Thyroid gland (tissue), 4 donors: ENCODE results near the gene SLC25A26. TPM values are rescaled to one million over a fixed set of nuclear protein-coding genes. Genes with fewer than 3 reads are reported as not detected.
"Not testable (repeated sequence)": the region's sequence is repeated elsewhere in the genome, so short reads cannot be mapped to it uniquely, and the experiment has no call there.

Experiments
- DNase-seq, 2 donors: peaks; one replicate each; pipeline ENCODE4 v3.0.0-alpha.2; 2019
- H3K27ac ChIP-seq, 3 donors: fragments of 200-600 bp; sonication (generic); 1 replicate in 2 of 3; 2 replicates in 1 of 3; pipeline ENCODE4 v1.5.1; 2016 to 2019; ENCODE audit warnings: mild to moderate bottlenecking in 1 of 3, moderate library complexity in 1 of 3
- H3K27me3 ChIP-seq: fragments of 200-600 bp; sonication (generic); one replicate; pipeline ENCODE4 v1.5.1; 2019
- H3K36me3 ChIP-seq, 2 donors: fragments of 200-600 bp; sonication (generic); one replicate each; pipeline ENCODE4 v1.5.1; 2016 to 2019
- H3K4me1 ChIP-seq, 2 donors: fragments of 200-600 bp; sonication (generic); one replicate each; pipeline ENCODE4 v1.5.1; 2017 to 2019
- H3K4me3 ChIP-seq, 3 donors: fragments of 200-600 bp; sonication (generic); replicated peaks in 1 of 3; 1 replicate in 2 of 3; 2 replicates in 1 of 3; pipeline ENCODE4 v1.5.1; 2016; ENCODE audit warnings: mild to moderate bottlenecking in 1 of 3
- H3K9me3 ChIP-seq: fragments of 200-600 bp; sonication (generic); one replicate; pipeline ENCODE4 v1.5.1; 2017
- POLR2A ChIP-seq, 2 donors: fragments of 450-650 bp; IDR thresholded peaks; one replicate each; pipeline ENCODE4 v1.6.1; 2017; ENCODE audit warnings: antibody characterized with exemption in 2 of 2, mild to moderate bottlenecking in 2 of 2, moderate library complexity in 1 of 2
- WGBS, 2 donors: methylation state at CpG; one replicate each; pipeline ENCODE4 v1.1.5; 2017; 5-methylcytosine and 5-hydroxymethylcytosine counted together
- intact Hi-C: fragments of 100-400 bp; cut with DNase I; formaldehyde crosslinking; loops from one replicate; pipeline ENCODE4 v1.15.1; 2023
- total RNA-seq, 4 donors: library from RNA; depleted of rRNA; stranded (reverse); fragments of >200 nt; gene quantifications; one replicate each; pipeline ENCODE4 v1.2.3, GENCODE V29; 2016
- TF ChIP-seq, protein P1 (sequence below), 6 experiments: fragments of 200-600 bp in 3 of 6; fragments of 450-650 bp in 3 of 6; sonication (generic) in 3 of 6; IDR thresholded peaks; one replicate each; pipeline ENCODE4 v1.5.1; 2016 to 2019; ENCODE audit warnings: antibody characterized with exemption in 6 of 6, mild to moderate bottlenecking in 2 of 6, inconsistent platforms in 1 of 6, moderate library complexity in 1 of 6

Gene SLC25A26
- total RNA-seq, 4 donors from 2014 or later, result 30.9 to 34.7 (median 32.4) TPM

DNA sequence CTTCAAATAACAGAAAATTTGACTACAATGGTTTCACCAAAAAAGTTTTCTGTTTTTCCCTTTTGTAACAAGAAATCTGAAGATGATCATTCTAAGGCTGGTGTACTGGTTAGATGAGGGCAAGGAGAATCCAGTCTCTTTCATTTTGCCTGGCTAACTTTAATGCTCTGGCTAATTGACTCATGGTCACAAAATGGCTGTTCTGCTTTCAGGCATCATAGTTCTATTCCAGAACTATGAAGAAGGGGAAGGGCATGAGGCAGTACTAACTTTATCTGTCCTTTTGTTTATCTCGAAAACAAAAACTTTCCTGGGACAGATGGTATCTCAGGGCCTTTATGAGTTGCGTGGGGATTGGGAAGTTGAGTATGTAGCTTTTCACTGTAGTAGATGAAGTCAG lies 50.4 kb downstream of the SLC25A26 start:
- WGBS, 2 donors, result 95 to 98% methylated on average over 2 of the region's 2 CpGs
- Histone ChIP-seq H3K4me1 (peaks cover 0 to 9% of the 10 kb centered on the region in 2 donors), H3K27ac (no peak overlapping the region), H3K9me3 (no peaks in the 10 kb centered on the region), H3K27me3 (no peaks in the 10 kb centered on the region), H3K4me3 (no peak overlapping the region), H3K36me3 (no peaks in the 10 kb centered on the region)
- intact Hi-C loops, result no loop called here
- no peak for DNase-seq
- TF ChIP-seq, protein P1, sequence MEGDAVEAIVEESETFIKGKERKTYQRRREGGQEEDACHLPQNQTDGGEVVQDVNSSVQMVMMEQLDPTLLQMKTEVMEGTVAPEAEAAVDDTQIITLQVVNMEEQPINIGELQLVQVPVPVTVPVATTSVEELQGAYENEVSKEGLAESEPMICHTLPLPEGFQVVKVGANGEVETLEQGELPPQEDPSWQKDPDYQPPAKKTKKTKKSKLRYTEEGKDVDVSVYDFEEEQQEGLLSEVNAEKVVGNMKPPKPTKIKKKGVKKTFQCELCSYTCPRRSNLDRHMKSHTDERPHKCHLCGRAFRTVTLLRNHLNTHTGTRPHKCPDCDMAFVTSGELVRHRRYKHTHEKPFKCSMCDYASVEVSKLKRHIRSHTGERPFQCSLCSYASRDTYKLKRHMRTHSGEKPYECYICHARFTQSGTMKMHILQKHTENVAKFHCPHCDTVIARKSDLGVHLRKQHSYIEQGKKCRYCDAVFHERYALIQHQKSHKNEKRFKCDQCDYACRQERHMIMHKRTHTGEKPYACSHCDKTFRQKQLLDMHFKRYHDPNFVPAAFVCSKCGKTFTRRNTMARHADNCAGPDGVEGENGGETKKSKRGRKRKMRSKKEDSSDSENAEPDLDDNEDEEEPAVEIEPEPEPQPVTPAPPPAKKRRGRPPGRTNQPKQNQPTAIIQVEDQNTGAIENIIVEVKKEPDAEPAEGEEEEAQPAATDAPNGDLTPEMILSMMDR (IDR thresholded peaks at IDR 0.05), result no peak
- TF ChIP-seq POLR2A (IDR thresholded peaks at IDR 0.05), result no peak

DNA sequence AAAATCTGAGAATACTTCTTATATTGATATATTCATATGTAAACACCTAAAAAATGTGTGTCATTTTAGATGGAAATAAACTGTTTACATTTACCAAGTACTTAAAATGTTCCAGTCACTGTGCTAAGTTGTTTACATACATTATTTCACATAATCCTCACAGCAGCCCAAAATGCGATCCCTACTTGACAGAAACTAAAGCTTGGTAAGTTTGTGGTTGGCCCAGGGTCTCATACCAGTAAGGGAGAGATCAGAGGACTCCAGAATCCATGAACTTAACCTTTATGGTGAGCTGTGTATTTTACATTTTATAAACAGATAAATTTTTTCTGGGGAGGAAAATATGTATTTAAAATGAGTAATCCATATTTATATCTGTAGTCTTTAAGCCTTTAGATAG lies 51.2 kb downstream of the SLC25A26 start:
- H3K4me1 ChIP-seq, result peaks cover 0 to 4% of the 10 kb centered on the region in 2 donors
- intact Hi-C loops, result no loop called here
- H3K27ac ChIP-seq, result no peak overlapping the region
- H3K4me3 ChIP-seq, result no peak overlapping the region
- H3K36me3 ChIP-seq, result no peaks in the 10 kb centered on the region
- H3K9me3 ChIP-seq, result no peaks in the 10 kb centered on the region
- no peak for TF ChIP-seq POLR2A (IDR thresholded peaks at IDR 0.05)
- TF ChIP-seq, protein P1 (IDR thresholded peaks at IDR 0.05), result no peak
- WGBS, 2 donors, result 100% methylated on average over 1 of the region's 1 CpG
- H3K27me3 ChIP-seq, result no peaks in the 10 kb centered on the region
- no peak for DNase-seq

DNA sequence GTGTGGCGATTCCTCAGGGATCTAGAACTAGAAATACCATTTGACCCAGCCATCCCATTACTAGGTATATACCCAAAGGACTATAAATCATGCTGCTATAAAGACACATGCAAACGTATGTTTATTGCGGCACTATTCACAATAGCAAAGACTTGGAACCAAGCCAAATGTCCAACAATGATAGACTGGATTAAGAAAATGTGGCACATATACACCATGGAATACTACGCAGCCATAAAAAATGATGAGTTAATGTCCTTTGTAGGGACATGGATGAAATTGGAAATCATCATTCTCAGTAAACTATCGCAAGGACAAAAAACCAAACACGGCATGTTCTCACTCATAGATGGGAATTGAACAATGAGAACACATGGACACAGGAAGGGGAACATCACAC lies 54.0 kb downstream of the SLC25A26 start:
- intact Hi-C loops, result loop anchor here (5.0 kb wide), 1 partner anchor 547 kb away; no protein-coding TSS in a partner anchor
- WGBS, 2 donors, result 93 to 94% methylated on average over 5 of the region's 6 CpGs
- not testable (repeated sequence) for H3K4me3 ChIP-seq, H3K4me1 ChIP-seq, H3K9me3 ChIP-seq, DNase-seq, H3K27me3 ChIP-seq, H3K36me3 ChIP-seq, H3K27ac ChIP-seq

DNA sequence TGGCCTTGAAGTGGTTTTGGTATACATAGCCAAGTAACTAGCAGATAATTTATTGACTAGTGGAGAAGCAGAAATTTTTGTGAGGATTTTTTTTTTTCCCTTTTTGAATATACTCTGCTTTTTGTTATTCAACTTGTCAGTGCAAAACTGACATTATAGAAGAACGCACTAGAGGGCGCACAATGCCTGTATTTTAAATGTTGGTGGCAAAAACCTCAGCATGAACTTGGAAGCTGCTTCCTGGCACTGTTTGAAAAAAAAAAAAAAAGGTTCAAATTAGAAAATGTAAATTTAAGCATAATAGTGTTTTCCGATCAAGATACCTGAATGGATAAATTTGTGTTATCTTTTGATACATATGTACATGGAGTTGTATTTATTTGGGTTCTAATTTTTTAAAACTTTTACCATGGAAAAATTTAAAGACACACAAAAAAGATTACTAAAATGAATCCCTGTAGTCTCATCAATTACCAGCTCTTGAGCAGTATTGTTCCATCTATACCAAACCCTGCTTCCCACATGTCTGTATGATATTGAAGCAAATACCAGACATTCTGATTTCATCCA lies 56.0 kb downstream of the SLC25A26 start:
- TF ChIP-seq POLR2A (IDR thresholded peaks at IDR 0.05), result no peak
- TF ChIP-seq, protein P1 (IDR thresholded peaks at IDR 0.05), result peak in 5 of 6 experiments; percentile 44 to 81 (median 59)
- Histone ChIP-seq H3K4me3 (no peak overlapping the region), H3K36me3 (no peaks in the 10 kb centered on the region), H3K4me1 (no peaks in the 10 kb centered on the region), H3K27me3 (no peaks in the 10 kb centered on the region), H3K9me3 (no peaks in the 10 kb centered on the region), H3K27ac (no peak overlapping the region)
- 6 to 7% methylated on average over 3 of the region's 3 CpGs for WGBS, 2 donors
- intact Hi-C loops, result loop anchor here (5.0 kb wide), 1 partner anchor 546 kb away; no protein-coding TSS in a partner anchor
- DNase-seq, result peak; percentile 54 to 66

DNA sequence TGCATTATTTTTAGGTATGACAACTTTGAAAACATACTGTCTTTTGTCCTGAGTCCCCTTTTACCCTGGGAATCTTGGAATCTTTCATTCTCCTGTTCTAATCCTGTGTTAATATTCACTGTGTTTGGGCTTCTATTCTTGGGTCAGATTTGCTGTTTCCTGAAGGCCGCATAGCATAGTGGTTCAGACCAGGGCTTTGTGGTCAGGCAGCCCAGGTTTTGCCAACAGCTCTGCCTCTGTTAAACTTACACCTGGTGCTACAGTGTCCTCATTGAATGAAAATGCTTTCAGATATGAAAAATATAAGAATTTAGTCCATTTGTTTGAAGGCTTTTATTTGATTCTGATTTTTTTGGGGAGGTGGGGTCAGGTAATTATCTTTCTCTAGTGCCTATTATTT lies 58.4 kb downstream of the SLC25A26 start:
- Histone ChIP-seq H3K9me3 (no peaks in the 10 kb centered on the region), H3K4me1 (no peaks in the 10 kb centered on the region), H3K36me3 (no peaks in the 10 kb centered on the region), H3K27ac (no peak overlapping the region), H3K27me3 (no peaks in the 10 kb centered on the region), H3K4me3 (no peak overlapping the region)
- WGBS, 2 donors, result 81 to 83% methylated on average over 1 of the region's 1 CpG
- no peak for DNase-seq
- TF ChIP-seq, protein P1 (IDR thresholded peaks at IDR 0.05), result no peak
- no peak for TF ChIP-seq POLR2A (IDR thresholded peaks at IDR 0.05)
- intact Hi-C loops, result loop anchor here (5.0 kb wide), 1 partner anchor 543 kb away; no protein-coding TSS in a partner anchor
